ENCODE data around the gene GSTP1.
A peak's percentile ranks its signal among the peaks of the same experiment; 100 is the strongest.
"Not testable (repeated sequence)": the region's sequence is repeated elsewhere in the genome, so short reads cannot be mapped to it uniquely, and the experiment has no call there.

The GSTP1 gene

DNA sequence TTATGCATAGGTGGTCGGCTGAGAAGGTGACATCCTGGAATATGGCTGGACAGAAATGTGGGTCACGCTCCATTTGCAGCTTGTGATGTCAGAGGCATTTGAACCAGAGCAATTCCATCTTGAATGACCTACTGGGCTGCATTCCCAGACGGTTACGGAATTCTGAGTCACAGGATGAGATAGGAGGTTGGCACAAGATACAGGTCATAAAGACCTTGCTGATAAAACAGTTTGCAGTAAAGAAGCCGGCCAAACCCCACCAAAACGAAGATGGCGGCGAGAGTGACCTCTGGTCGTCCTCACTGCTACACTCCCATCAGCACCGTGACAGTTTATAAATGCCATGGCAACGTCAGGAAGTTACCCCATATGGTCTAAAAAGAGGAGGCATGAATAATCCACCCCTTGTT lies 19.9 kb upstream of the GSTP1 start:
- Histone ChIP-seq H3K27ac (ENCODE audit: low read depth, low read length) (peak overlapping the region; percentile 38; the same call in 1 of the 2 replicates), H3K4me1 (ENCODE audit: control insufficient read depth, insufficient read depth, low read length, unreplicated experiment) (peaks cover 19% of the 10 kb centered on the region), H3K4me3 (ENCODE audit: low read depth, low read length) (peak overlapping the region; percentile 35; the same call in 1 of the 2 replicates)
- H3K36me3 ChIP-seq (ENCODE audit: insufficient read depth, low read length); H2AFZ ChIP-seq (ENCODE audit: low read length, unreplicated experiment); H3K79me2 ChIP-seq (ENCODE audit: control insufficient read depth, insufficient read depth, low read length, unreplicated experiment); H3K27me3 ChIP-seq (ENCODE audit: insufficient read depth, low read length): not testable (repeated sequence)

DNA sequence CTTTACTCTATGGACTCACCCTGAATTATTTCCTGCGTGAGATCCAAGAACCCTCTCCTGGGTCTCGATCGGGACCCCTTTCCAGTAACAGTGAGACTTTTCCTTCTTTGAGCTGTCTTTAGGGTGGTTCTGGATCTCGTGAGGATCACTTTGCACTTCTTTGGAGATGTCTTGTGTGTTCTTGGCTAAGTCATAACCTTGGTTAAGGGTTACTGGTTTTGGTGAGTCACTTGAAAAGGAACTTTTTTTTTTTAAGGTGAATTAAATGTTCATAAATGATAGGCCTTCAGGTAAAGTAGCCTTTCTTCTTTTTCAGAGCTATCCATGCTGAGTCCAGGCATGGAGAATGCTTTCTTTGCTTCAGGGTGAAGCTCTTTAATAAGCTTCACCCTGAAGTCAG lies 19.4 kb upstream of the GSTP1 start:
- no peaks in the 10 kb centered on the region for H3K27me3 ChIP-seq (ENCODE audit: insufficient read depth, low read length)
- H3K4me1 ChIP-seq (ENCODE audit: control insufficient read depth, insufficient read depth, low read length, unreplicated experiment): peaks cover 19% of the 10 kb centered on the region
- H2AFZ ChIP-seq (ENCODE audit: low read length, unreplicated experiment): peak overlapping the region; percentile 9
- H3K4me3 ChIP-seq (ENCODE audit: low read depth, low read length): peak overlapping the region; percentile 35; the same call in 1 of the 2 replicates
- peak overlapping the region; percentile 38; the same call in 1 of the 2 replicates for H3K27ac ChIP-seq (ENCODE audit: low read depth, low read length)
- H3K36me3 ChIP-seq (ENCODE audit: insufficient read depth, low read length): no peaks in the 10 kb centered on the region
- no peaks in the 10 kb centered on the region for H3K79me2 ChIP-seq (ENCODE audit: control insufficient read depth, insufficient read depth, low read length, unreplicated experiment)

DNA sequence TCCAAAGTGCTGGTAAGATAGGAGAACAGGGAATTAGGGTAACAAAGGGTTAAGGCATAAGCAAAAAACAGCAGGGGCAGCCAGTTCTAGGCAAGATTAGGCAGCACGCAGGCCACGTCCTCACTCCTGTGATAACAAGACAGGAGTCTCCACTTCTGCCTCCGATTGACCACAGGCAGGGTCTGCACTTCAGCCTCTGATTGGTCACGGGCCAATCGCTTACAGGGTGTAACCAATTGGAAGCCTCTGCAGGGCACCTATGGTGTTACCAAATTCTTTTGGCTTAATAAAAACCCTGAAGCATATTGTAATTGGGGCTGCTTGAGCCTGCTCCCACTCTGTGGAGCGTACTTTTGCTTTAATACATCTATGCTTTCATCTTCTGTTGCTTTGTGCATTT lies 12.2 kb upstream of the GSTP1 start:
- Histone ChIP-seq H3K36me3 (ENCODE audit: insufficient read depth, low read length) (no peaks in the 10 kb centered on the region), H3K4me3 (ENCODE audit: low read depth, low read length) (no peak overlapping the region), H3K4me1 (ENCODE audit: control insufficient read depth, insufficient read depth, low read length, unreplicated experiment) (no peaks in the 10 kb centered on the region), H3K27me3 (ENCODE audit: insufficient read depth, low read length) (peaks cover 28% of the 10 kb centered on the region), H3K27ac (ENCODE audit: low read depth, low read length) (no peak overlapping the region), H3K79me2 (ENCODE audit: control insufficient read depth, insufficient read depth, low read length, unreplicated experiment) (no peaks in the 10 kb centered on the region), H2AFZ (ENCODE audit: low read length, unreplicated experiment) (no peak overlapping the region)

DNA sequence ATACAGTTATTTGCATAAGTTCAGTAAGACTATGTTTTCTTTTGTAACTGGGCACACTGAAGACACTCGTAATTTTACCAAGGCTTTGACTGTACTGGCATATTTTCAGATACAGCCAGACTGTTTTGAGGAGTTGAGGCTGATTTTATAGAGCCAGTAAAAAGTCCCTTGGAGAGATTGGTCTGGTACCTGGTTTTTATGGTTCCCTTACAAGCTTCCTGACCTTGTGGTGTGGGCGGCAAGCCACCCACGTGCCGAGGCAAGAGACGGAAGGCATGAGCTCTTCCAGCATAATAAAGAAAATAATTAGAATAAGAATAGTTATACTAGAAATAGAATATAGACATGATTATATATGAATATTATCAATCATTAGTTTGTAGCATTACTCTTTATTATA lies 11.3 kb upstream of the GSTP1 start:
- Histone ChIP-seq H2AFZ (ENCODE audit: low read length, unreplicated experiment) (no peak overlapping the region), H3K4me1 (ENCODE audit: control insufficient read depth, insufficient read depth, low read length, unreplicated experiment) (no peaks in the 10 kb centered on the region), H3K79me2 (ENCODE audit: control insufficient read depth, insufficient read depth, low read length, unreplicated experiment) (no peaks in the 10 kb centered on the region), H3K27ac (ENCODE audit: low read depth, low read length) (no peak overlapping the region), H3K27me3 (ENCODE audit: insufficient read depth, low read length) (peaks cover 34% of the 10 kb centered on the region), H3K4me3 (ENCODE audit: low read depth, low read length) (no peak overlapping the region), H3K36me3 (ENCODE audit: insufficient read depth, low read length) (no peaks in the 10 kb centered on the region)

DNA sequence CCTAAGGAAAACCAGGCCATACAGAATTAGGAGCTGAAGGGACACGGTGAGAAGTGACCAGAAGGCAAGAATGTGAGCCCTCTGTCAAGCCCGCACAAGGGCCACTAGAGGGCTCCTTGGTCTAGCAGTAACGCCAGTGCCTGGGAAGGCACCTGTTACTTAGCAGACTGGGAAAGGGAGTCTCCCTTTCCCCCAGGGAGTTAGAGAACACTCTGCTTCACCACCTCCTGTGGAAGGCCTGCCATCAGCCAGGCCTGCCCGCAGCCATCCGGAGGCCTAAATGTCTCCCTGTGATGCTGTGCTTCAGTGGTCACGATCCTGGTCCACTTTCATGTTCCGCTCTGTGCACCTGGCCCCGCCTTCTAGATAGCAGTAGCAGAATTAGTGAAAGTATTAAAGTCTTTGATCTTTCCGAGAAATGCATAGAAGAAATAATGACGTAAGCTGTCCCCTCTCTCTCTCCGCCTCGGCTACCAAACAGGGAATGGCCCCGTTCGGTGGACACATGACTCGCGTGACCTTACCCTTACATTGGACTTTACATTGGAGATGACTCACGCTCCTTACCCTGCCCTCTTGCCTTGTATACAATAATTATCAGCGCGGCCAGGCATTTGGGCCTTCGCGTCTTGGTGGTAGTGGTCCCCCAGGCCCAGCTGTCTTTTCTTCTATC lies 10.7 kb upstream of the GSTP1 start:
- Histone ChIP-seq H3K4me3 (ENCODE audit: low read depth, low read length) (no peak overlapping the region), H3K79me2 (ENCODE audit: control insufficient read depth, insufficient read depth, low read length, unreplicated experiment) (no peaks in the 10 kb centered on the region), H2AFZ (ENCODE audit: low read length, unreplicated experiment) (no peak overlapping the region), H3K27me3 (ENCODE audit: insufficient read depth, low read length) (peaks cover 34% of the 10 kb centered on the region), H3K4me1 (ENCODE audit: control insufficient read depth, insufficient read depth, low read length, unreplicated experiment) (no peaks in the 10 kb centered on the region), H3K27ac (ENCODE audit: low read depth, low read length) (no peak overlapping the region), H3K36me3 (ENCODE audit: insufficient read depth, low read length) (no peaks in the 10 kb centered on the region)

DNA sequence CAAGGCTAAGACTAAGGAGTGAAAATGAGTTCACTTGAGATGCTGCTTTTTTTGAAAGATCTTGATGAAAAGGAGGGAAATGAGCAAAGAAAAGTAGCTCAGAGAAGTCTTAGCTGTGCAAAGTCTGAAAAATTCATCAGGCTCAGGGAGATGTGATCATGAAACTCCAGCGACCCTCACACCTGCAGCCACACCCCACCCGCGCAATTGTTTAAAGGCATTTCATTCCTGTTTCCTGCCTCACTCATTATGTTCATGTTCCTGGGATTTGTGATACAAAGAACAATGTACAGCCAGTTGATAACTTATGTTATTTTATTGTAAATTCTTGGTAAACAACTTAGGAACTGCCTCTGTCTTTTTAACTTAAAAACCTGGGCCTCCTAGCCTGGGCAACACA lies 8.7 kb upstream of the GSTP1 start:
- Histone ChIP-seq H3K4me1 (ENCODE audit: control insufficient read depth, insufficient read depth, low read length, unreplicated experiment) (peaks cover 5% of the 10 kb centered on the region), H3K27me3 (ENCODE audit: insufficient read depth, low read length) (peaks cover 34% of the 10 kb centered on the region), H3K27ac (ENCODE audit: low read depth, low read length) (no peak overlapping the region), H2AFZ (ENCODE audit: low read length, unreplicated experiment) (no peak overlapping the region), H3K4me3 (ENCODE audit: low read depth, low read length) (no peak overlapping the region), H3K79me2 (ENCODE audit: control insufficient read depth, insufficient read depth, low read length, unreplicated experiment) (no peaks in the 10 kb centered on the region), H3K36me3 (ENCODE audit: insufficient read depth, low read length) (no peaks in the 10 kb centered on the region)

DNA sequence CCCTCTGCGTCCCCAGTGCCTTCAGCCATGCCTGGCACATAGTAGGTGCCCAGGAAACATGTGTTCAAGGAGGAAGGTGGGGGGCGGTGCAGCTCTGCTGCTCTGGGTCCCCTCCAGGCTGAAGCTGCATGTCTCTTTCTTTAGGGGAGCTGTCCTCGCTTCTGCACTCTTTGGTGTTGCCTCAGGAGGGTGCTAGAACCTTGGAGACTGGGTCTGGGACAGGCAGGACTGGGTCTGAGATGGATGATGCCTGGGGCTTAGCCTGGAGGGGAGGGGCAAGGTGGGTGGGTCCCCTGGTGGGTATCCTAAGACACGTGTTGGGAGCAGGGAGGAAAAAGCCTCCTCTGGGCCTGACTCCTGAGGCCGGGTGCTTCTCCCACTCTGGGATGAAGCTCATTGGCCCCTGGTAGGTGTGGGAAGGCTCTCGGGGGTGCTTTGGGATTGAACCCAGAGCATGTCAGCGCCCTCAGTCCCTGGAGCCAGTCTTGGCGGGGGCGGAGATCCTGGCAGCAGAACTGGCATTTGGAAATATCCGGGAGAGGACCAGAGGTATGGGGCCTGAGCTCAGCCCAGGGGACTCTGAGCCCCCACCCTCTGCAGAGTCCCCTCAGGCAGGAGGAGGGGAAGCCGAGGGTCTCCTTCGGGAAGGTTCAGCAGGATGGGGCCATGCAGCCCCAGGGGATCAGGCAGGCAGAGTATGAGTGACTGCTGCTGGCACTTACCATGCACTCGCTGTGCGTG lies 6.7 kb upstream of the GSTP1 start:
- Histone ChIP-seq H3K79me2 (ENCODE audit: control insufficient read depth, insufficient read depth, low read length, unreplicated experiment) (no peaks in the 10 kb centered on the region), H3K27me3 (ENCODE audit: insufficient read depth, low read length) (peaks cover 26% of the 10 kb centered on the region), H3K36me3 (ENCODE audit: insufficient read depth, low read length) (no peaks in the 10 kb centered on the region), H3K4me1 (ENCODE audit: control insufficient read depth, insufficient read depth, low read length, unreplicated experiment) (peaks cover 5% of the 10 kb centered on the region), H3K27ac (ENCODE audit: low read depth, low read length) (no peak overlapping the region), H2AFZ (ENCODE audit: low read length, unreplicated experiment) (no peak overlapping the region), H3K4me3 (ENCODE audit: low read depth, low read length) (no peak overlapping the region)

DNA sequence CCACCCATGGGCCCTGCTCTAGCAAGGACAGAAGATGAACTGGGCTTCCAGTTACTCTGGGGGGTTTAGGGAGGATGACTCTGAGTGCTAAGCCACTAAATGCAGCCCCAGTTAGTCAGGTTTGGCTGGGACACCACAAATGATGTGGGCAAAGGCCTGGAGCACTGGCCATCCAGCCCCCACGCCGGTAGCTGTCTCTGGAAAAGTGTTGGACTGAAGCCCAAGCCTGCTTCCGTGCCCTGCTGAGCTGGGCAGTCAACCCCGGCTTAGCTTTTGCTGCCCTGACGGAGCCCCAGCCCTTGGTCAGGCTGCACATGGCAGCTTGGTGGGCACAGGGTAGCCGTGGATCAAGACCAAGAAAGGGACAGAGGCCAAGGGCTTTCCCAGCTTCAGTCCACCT lies 5.7 kb upstream of the GSTP1 start:
- Histone ChIP-seq H3K4me1 (ENCODE audit: control insufficient read depth, insufficient read depth, low read length, unreplicated experiment) (peaks cover 13% of the 10 kb centered on the region), H3K27ac (ENCODE audit: low read depth, low read length) (no peak overlapping the region), H3K36me3 (ENCODE audit: insufficient read depth, low read length) (no peaks in the 10 kb centered on the region), H3K79me2 (ENCODE audit: control insufficient read depth, insufficient read depth, low read length, unreplicated experiment) (peaks cover 6% of the 10 kb centered on the region), H2AFZ (ENCODE audit: low read length, unreplicated experiment) (no peak overlapping the region), H3K4me3 (ENCODE audit: low read depth, low read length) (no peak overlapping the region), H3K27me3 (ENCODE audit: insufficient read depth, low read length) (peaks cover 22% of the 10 kb centered on the region)

DNA sequence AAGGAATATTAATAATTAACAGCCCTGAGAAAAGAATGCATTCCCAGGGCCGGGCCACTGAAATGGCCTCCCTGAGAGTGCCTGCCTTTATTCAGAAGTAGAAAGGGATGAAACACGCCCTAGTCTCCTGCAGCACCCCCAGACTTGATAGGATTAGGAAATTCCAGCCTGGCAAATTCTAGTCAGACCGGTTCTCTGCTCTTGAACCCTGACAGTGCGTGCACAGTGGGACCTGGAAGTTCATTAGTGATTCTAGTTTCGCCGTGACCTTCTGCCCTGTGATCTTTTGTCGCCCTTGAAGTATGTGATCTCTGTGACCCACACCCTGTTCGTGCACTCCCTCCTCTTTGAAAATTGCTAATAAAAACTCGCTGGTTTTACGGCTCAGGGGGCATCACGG lies 2.1 kb upstream of the GSTP1 start:
- Histone ChIP-seq H3K4me1 (ENCODE audit: control insufficient read depth, insufficient read depth, low read length, unreplicated experiment) (peaks cover 27% of the 10 kb centered on the region), H3K36me3 (ENCODE audit: insufficient read depth, low read length) (peaks cover 7% of the 10 kb centered on the region; the same call in 1 of the 2 replicates), H3K79me2 (ENCODE audit: control insufficient read depth, insufficient read depth, low read length, unreplicated experiment) (peaks cover 29% of the 10 kb centered on the region), H3K27me3 (ENCODE audit: insufficient read depth, low read length) (peaks cover 5% of the 10 kb centered on the region), H2AFZ (ENCODE audit: low read length, unreplicated experiment) (no peak overlapping the region), H3K4me3 (ENCODE audit: low read depth, low read length) (no peak overlapping the region), H3K27ac (ENCODE audit: low read depth, low read length) (no peak overlapping the region)

DNA sequence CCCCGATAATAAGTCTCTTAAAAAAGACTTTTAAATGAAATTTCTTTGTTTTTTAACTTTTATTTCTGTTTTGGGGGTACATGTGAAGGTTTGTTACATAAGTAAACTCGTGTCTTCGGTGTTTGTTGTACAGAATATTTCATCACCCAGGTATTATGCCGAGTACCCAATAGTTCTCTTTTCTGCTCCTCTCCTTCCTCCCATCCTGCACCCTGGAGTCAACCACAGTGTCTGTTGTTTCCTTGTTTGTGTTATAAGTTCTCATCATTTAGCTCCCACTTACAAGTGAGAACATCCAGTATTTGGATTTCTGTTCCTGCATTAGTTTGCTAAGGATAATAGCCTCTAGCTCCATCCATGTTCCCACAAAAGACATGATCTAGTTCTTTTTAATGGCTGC lies 1.6 kb upstream of the GSTP1 start:
- peak overlapping the region; percentile 64; the same call in 1 of the 2 replicates for H3K4me3 ChIP-seq (ENCODE audit: low read depth, low read length)
- no peak overlapping the region for H3K27ac ChIP-seq (ENCODE audit: low read depth, low read length)
- H3K79me2 ChIP-seq (ENCODE audit: control insufficient read depth, insufficient read depth, low read length, unreplicated experiment): peaks cover 29% of the 10 kb centered on the region
- H3K27me3 ChIP-seq (ENCODE audit: insufficient read depth, low read length): no peaks in the 10 kb centered on the region
- H2AFZ ChIP-seq (ENCODE audit: low read length, unreplicated experiment): peak overlapping the region; percentile 51
- H3K4me1 ChIP-seq (ENCODE audit: control insufficient read depth, insufficient read depth, low read length, unreplicated experiment): peaks cover 27% of the 10 kb centered on the region
- H3K36me3 ChIP-seq (ENCODE audit: insufficient read depth, low read length): peaks cover 7% of the 10 kb centered on the region; the same call in 1 of the 2 replicates
